Measurements from ENCODE around the gene FAM151A. TPM values are rescaled to one million over a fixed set of nuclear protein-coding genes. Genes with fewer than 3 reads are reported as not detected.
A peak's percentile ranks its signal among the peaks of the same experiment; 100 is the strongest.

FAM151A gene
- total and polyA plus RNA-seq, 2 experiments from 2014 or later: 0.10 TPM; not detected in 1

- H3K36me3 Mint-ChIP-seq (ENCODE audit: low read depth): peaks cover 3% of the 10 kb centered on the region
- Histone ChIP-seq H3F3A (replicated peaks; ENCODE audit: low read depth) (no peaks in the 10 kb centered on the region), H3K27ac (ENCODE audit: low read depth) (no peak overlapping the region), H3K4me3 (no peak overlapping the region), H2AFZ (no peak overlapping the region), H3K36me3 (ENCODE audit: insufficient read depth) (no peaks in the 10 kb centered on the region; the same call in 1 of the 2 replicates), H3K9me2 (ENCODE audit: insufficient read depth) (no peaks in the 10 kb centered on the region), H3K79me2 (replicated peaks; ENCODE audit: insufficient read depth) (no peaks in the 10 kb centered on the region), H4K20me1 (replicated peaks; ENCODE audit: insufficient read depth) (no peaks in the 10 kb centered on the region), H3K4me2 (no peak overlapping the region), H3K4me1 (ENCODE audit: insufficient read depth) (no peaks in the 10 kb centered on the region), H3K27me3 (ENCODE audit: insufficient read depth) (no peaks in the 10 kb centered on the region)
- peaks cover 18% of the 10 kb centered on the region for H3K4me1 Mint-ChIP-seq
- no peak overlapping the region for H3K4me3 Mint-ChIP-seq
- TF ChIP-seq STAT1 (IDR thresholded peaks at IDR 0.05; ENCODE audit: unreplicated experiment) (no peak), ZNF331 (CRISPR knock-in tag; IDR thresholded peaks at IDR 0.05; ENCODE audit: low read depth) (no peak), CREB1 (CRISPR knock-in tag; IDR thresholded peaks at IDR 0.05; ENCODE audit: low read depth) (no peak), ZNF462 (CRISPR knock-in tag; IDR thresholded peaks at IDR 0.05) (no peak), CTCF (conservative IDR thresholded peaks at IDR 0.05; ENCODE audit: low read depth in 2 of 2) (no peak), NANOG (IDR thresholded peaks at IDR 0.05; ENCODE audit: borderline replicate concordance) (no peak), ETS1 (IDR thresholded peaks at IDR 0.05) (no peak), REST (IDR thresholded peaks at IDR 0.05; ENCODE audit: unreplicated experiment) (no peak), POLR2AphosphoS5 (IDR thresholded peaks at IDR 0.05; ENCODE audit: low read depth) (no peak), JUNB (IDR thresholded peaks at IDR 0.05; ENCODE audit: unreplicated experiment) (no peak), EZH2 (IDR thresholded peaks at IDR 0.05; ENCODE audit: low read depth, unreplicated experiment) (no peak), EZH2phosphoT487 (IDR thresholded peaks at IDR 0.05; ENCODE audit: unreplicated experiment) (no peak), ZNF114 (CRISPR knock-in tag; IDR thresholded peaks at IDR 0.05) (no peak)
- H3K27me3 Mint-ChIP-seq (ENCODE audit: insufficient read depth, low read depth, poor library complexity): peaks cover 10% of the 10 kb centered on the region
- H3K27ac Mint-ChIP-seq: no peak overlapping the region
- ATAC-seq (peak; percentile 64), DNase-seq (ENCODE audit: low spot score) (peak; percentile 43)
- H3K9me3 Mint-ChIP-seq: peaks cover 9% of the 10 kb centered on the region; the same call in 2 of the 3 replicates
Observed at GRCh38 chr1:54564312-54565112, 58.8 kb downstream of the FAM151A start.

Data from GM23338 (cell line).